Transverse colon (tissue), 3 donors: ENCODE results near the gene CLMN.

Source experiments
- EP300 ChIP-seq: sonication (generic); formaldehyde crosslinking; IDR thresholded peaks from one replicate; pipeline ENCODE4 v1.6.1; 2017; ENCODE audit warnings: antibody characterized with exemption, low read depth
- TF ChIP-seq, protein P1 (sequence below), 5 experiments: fragments of 200-600 bp in 3 of 5; fragments of 450-650 bp in 2 of 5; sonication (generic) in 3 of 5; IDR thresholded peaks; 1 replicate in 2 of 5; 2 replicates in 3 of 5; pipeline ENCODE4 v1.5.1; 2016 to 2017; ENCODE audit warnings: antibody characterized with exemption in 5 of 5, inconsistent platforms in 3 of 5, mild to moderate bottlenecking in 2 of 5, moderate library complexity in 1 of 5

- TF ChIP-seq, protein P1, sequence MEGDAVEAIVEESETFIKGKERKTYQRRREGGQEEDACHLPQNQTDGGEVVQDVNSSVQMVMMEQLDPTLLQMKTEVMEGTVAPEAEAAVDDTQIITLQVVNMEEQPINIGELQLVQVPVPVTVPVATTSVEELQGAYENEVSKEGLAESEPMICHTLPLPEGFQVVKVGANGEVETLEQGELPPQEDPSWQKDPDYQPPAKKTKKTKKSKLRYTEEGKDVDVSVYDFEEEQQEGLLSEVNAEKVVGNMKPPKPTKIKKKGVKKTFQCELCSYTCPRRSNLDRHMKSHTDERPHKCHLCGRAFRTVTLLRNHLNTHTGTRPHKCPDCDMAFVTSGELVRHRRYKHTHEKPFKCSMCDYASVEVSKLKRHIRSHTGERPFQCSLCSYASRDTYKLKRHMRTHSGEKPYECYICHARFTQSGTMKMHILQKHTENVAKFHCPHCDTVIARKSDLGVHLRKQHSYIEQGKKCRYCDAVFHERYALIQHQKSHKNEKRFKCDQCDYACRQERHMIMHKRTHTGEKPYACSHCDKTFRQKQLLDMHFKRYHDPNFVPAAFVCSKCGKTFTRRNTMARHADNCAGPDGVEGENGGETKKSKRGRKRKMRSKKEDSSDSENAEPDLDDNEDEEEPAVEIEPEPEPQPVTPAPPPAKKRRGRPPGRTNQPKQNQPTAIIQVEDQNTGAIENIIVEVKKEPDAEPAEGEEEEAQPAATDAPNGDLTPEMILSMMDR (IDR thresholded peaks at IDR 0.05), result no peak
- TF ChIP-seq EP300, result no peak
Measured at GRCh38 chr14:95286645-95287044, 33.1 kb downstream of the CLMN start.
